Islet of Langerhans (tissue), 1 donor: Measurements from ENCODE around the gene CDC27.
"Not testable (repeated sequence)": the region's sequence is repeated elsewhere in the genome, so short reads cannot be mapped to it uniquely, and the experiment has no call there.

ENCODE experiments used
- FAIRE-seq: peaks from one replicate; lab custom pipeline; 2011; peaks lifted over from hg19 to GRCh38; lab: Jason Lieb, UNC

CDC27 gene

GRCh38 chr17:47192554-47192953 lies 3.5 kb upstream of the CDC27 start:
- FAIRE-seq = no peak

- no peak for FAIRE-seq
Measured at GRCh38 chr17:47190770-47191169, 1.7 kb upstream of the CDC27 start.

- FAIRE-seq = no peak
Measured at GRCh38 chr17:47190243-47190642, 1.1 kb upstream of the CDC27 start.

GRCh38 chr17:47189732-47190237 lies 690 bp upstream of the CDC27 start:
- FAIRE-seq = no peak

GRCh38 chr17:47188271-47188875 lies 722 bp downstream of the CDC27 start:
- no peak for FAIRE-seq

GRCh38 chr17:47184681-47185080 lies 4.4 kb downstream of the CDC27 start:
- no peak for FAIRE-seq

- FAIRE-seq = not testable (repeated sequence)
Measured at GRCh38 chr17:47180988-47181387, 8.1 kb downstream of the CDC27 start.

- FAIRE-seq = no peak
Measured at GRCh38 chr17:47180337-47180736, 8.8 kb downstream of the CDC27 start.

GRCh38 chr17:47179141-47179540 lies 10.0 kb downstream of the CDC27 start:
- no peak for FAIRE-seq

- no peak for FAIRE-seq
Measured at GRCh38 chr17:47177261-47177660, 11.8 kb downstream of the CDC27 start.

- FAIRE-seq = no peak
Measured at GRCh38 chr17:47176389-47176826, 12.7 kb downstream of the CDC27 start.

GRCh38 chr17:47174823-47175222 lies 14.3 kb downstream of the CDC27 start:
- FAIRE-seq = not testable (repeated sequence)

- no peak for FAIRE-seq
Measured at GRCh38 chr17:47172696-47173565, 16.2 kb downstream of the CDC27 start.

- FAIRE-seq = no peak
Measured at GRCh38 chr17:47170710-47171109, 18.4 kb downstream of the CDC27 start.

GRCh38 chr17:47168896-47169295 lies 20.2 kb downstream of the CDC27 start:
- not testable (repeated sequence) for FAIRE-seq

- not testable (repeated sequence) for FAIRE-seq
Measured at GRCh38 chr17:47166854-47167253, 22.2 kb downstream of the CDC27 start.

GRCh38 chr17:47165137-47165536 lies 24.0 kb downstream of the CDC27 start:
- FAIRE-seq = peak; percentile 21

GRCh38 chr17:47164263-47164662 lies 24.8 kb downstream of the CDC27 start:
- FAIRE-seq = no peak

GRCh38 chr17:47162013-47162622 lies 27.0 kb downstream of the CDC27 start:
- FAIRE-seq = no peak

- FAIRE-seq = no peak
Measured at GRCh38 chr17:47159315-47159714, 29.8 kb downstream of the CDC27 start.

GRCh38 chr17:47145351-47145750 lies 43.7 kb downstream of the CDC27 start:
- FAIRE-seq = no peak

GRCh38 chr17:47135235-47135634 lies 53.9 kb downstream of the CDC27 start:
- no peak for FAIRE-seq

GRCh38 chr17:47134354-47134753 lies 54.7 kb downstream of the CDC27 start:
- not testable (repeated sequence) for FAIRE-seq
